ENCODE measurements around the gene XPOT. TPM values are rescaled to one million over a fixed set of nuclear protein-coding genes. Genes with fewer than 3 reads are reported as not detected.

The XPOT gene
- total RNA-seq, 1 experiment from 2014 or later = 130 TPM

DNA sequence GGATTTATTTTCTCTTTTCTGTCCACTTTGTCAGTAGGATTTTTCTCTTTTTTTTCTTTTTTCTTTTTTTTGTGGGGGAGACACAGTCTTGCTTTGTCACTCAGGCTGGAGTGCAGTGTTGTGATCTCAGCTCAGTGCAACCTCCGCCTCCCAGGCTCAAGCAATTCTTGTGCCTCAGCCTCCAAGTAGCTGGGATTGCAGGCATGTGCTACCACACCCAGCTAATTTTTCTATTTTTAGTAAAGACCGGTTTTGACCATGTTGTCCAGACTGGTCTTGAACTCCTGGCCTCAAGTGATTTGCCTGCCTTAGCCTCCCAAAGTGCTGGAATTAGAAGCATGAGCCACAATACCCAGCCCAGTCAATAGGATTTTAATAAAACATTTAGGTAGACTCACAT, 26.7 kb downstream of the XPOT start:
- Histone ChIP-seq H3K4ac (ENCODE audit: low read depth, low read length) (no peak overlapping the region), H2AK5ac (ENCODE audit: insufficient read length, low read length) (no peak overlapping the region), H2BK15ac (ENCODE audit: low read depth, low read length) (no peak overlapping the region), H2BK12ac (ENCODE audit: insufficient read length, low read depth, low read length) (no peak overlapping the region), H4K8ac (replicated peaks; ENCODE audit: insufficient read length, low read depth, low read length) (no peak overlapping the region), H3K18ac (ENCODE audit: insufficient read length, low read depth, low read length) (no peak overlapping the region), H3K9me3 (ENCODE audit: control insufficient read depth, low read depth, low read length) (no peaks in the 10 kb centered on the region), H4K91ac (ENCODE audit: insufficient read length, low read depth, low read length) (no peak overlapping the region), H2BK20ac (ENCODE audit: low read depth, low read length, poor library complexity, severe bottlenecking) (no peak overlapping the region), H3K27me3 (ENCODE audit: insufficient read depth, low read length) (no peaks in the 10 kb centered on the region), H3K56ac (ENCODE audit: insufficient read length, low read depth, low read length) (no peak overlapping the region), H3K23me2 (ENCODE audit: insufficient read length, low read depth, low read length, poor library complexity, severe bottlenecking) (no peaks in the 10 kb centered on the region), H4K20me1 (ENCODE audit: control insufficient read depth, insufficient read depth, insufficient read length) (peaks cover 2% of the 10 kb centered on the region), H3K79me2 (ENCODE audit: insufficient read depth, low read length) (no peaks in the 10 kb centered on the region), H2AFZ (ENCODE audit: low read length) (no peak overlapping the region), H3K14ac (ENCODE audit: insufficient read depth, low read length) (no peak overlapping the region), H3T11ph (ENCODE audit: low read length) (no peak overlapping the region), H2BK120ac (ENCODE audit: low read depth, low read length, poor library complexity, severe bottlenecking) (no peak overlapping the region), H4K5ac (ENCODE audit: insufficient read length, low read depth, low read length) (no peak overlapping the region), H3K79me1 (ENCODE audit: insufficient read depth, low read depth, low read length, poor library complexity, severe bottlenecking) (no peaks in the 10 kb centered on the region), H2BK5ac (ENCODE audit: insufficient read length, low read length) (no peak overlapping the region), H3K4me2 (ENCODE audit: insufficient read depth, insufficient read length, low read length) (no peak overlapping the region), H3K9ac (ENCODE audit: extremely low read depth, insufficient read length, low read length) (no peak overlapping the region), H3K4me1 (ENCODE audit: insufficient read depth, low read length) (no peaks in the 10 kb centered on the region), H3K23ac (ENCODE audit: insufficient read length, low read depth, low read length) (no peak overlapping the region), H3K27ac (ENCODE audit: insufficient read length, low read depth, low read length) (no peak overlapping the region)
- TF ChIP-seq, protein P1, sequence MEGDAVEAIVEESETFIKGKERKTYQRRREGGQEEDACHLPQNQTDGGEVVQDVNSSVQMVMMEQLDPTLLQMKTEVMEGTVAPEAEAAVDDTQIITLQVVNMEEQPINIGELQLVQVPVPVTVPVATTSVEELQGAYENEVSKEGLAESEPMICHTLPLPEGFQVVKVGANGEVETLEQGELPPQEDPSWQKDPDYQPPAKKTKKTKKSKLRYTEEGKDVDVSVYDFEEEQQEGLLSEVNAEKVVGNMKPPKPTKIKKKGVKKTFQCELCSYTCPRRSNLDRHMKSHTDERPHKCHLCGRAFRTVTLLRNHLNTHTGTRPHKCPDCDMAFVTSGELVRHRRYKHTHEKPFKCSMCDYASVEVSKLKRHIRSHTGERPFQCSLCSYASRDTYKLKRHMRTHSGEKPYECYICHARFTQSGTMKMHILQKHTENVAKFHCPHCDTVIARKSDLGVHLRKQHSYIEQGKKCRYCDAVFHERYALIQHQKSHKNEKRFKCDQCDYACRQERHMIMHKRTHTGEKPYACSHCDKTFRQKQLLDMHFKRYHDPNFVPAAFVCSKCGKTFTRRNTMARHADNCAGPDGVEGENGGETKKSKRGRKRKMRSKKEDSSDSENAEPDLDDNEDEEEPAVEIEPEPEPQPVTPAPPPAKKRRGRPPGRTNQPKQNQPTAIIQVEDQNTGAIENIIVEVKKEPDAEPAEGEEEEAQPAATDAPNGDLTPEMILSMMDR (conservative IDR thresholded peaks at IDR 0.05) = no peak
- no peak overlapping the region for H3K27ac Mint-ChIP-seq
- H3K4me3 Mint-ChIP-seq = no peak overlapping the region
- H3K4me1 Mint-ChIP-seq = no peaks in the 10 kb centered on the region
- DNase-seq = no peak
- peaks cover 64 to 93% (median 92%) of the 10 kb centered on the region in 3 experiments; a peak in 6 of 7 replicates for H3K36me3 Mint-ChIP-seq (ENCODE audit: insufficient read depth in 1 of 3, low read depth in 3 of 3)
- H3K27me3 Mint-ChIP-seq (ENCODE audit: low read depth) = no peaks in the 10 kb centered on the region
- no peaks in the 10 kb centered on the region for H3K9me3 Mint-ChIP-seq
- WGBS (ENCODE audit: extremely low coverage, insufficient read length, low lambda C conversion rate) = no CpG with 5 or more reads among the region's 2 CpGs
